Right forelimb (tissue), 1 donor: ENCODE results near the gene IFNAR1.
"Not testable (repeated sequence)": the region's sequence is repeated elsewhere in the genome, so short reads cannot be mapped to it uniquely, and the experiment has no call there.

Experiments
- DNase-seq: peaks from one replicate; pipeline ENCODE4 v3.0.0-alpha.2; 2018

The IFNAR1 gene

DNA sequence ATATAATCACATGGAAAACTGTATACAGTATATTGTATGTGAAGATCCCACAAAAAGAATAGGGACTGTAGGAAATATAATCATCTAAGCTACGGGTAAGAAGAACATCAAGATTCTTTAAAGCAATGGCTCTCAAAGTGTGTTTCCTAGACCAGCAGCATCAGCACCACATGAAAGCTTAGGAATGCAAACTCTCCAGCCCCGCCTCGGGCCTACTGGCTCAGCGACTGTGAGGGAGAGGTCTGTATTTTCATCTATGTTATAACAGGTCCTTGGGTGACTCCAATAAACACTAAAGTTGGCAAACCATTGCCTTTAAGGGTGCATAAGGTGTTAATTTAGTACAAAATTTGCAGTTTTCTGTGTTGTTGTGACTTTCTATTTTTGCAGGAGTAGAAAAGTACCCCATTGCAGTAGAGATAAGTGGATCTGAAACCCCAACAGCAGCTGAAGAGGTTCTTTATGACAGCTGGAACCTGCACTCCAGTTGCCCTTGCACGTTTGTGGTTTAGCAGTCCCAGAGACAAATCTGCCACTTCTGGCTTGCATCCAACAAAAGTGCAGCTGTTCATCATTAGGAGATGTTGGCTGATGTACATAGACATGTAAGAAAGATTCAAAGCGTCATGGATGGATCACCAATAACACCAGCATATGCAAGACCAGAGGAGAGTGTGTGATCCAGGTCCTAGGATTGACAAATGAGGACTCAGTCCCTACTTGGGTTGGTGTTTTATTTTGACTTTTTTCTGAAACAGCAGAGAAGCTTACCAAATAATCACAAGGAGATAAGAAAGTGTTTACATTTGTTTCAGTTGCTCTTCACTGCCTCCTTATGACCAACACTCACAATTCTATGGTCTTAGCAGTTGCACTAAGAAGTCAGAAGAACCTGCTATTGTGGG lies 15.9 kb upstream of the IFNAR1 start:
- peak; percentile 73 for DNase-seq

DNA sequence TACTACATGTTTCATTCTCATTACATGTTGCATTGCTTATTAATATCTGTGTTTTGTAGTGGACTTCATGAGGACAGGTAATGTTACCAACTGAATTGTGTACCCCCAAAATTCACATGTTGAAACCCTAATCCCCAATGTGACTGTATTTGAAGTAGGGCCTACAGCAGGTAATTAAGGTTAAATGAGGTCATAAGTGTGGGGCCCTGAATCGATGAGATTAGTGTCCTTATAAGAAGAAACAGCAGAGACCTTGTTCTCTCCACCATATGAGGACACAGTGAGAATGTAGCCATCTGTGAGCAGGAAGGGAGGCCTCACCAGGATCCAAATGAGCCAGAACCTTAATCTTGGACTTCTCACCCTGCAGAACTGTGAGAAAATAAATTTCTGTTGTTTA lies 15.0 kb upstream of the IFNAR1 start:
- DNase-seq, result no peak

DNA sequence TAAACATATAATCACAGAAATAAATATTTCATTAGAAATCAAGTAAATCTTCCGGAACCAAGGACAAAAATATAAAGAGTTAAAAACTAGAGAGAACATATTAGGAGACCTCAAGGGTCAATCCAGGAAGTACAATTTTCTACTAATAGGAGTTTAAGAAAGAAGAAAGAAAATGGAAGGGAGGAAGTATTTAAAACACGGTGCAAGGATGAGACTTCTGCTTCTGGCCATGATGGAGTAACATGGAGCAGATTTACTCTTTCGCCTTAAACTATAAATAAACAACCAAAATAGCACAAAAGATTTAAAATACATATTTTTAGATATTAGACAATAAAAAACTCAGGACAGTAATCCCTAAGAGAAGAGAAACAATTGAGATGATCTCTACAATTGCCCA lies 12.6 kb upstream of the IFNAR1 start:
- no peak for DNase-seq

DNA sequence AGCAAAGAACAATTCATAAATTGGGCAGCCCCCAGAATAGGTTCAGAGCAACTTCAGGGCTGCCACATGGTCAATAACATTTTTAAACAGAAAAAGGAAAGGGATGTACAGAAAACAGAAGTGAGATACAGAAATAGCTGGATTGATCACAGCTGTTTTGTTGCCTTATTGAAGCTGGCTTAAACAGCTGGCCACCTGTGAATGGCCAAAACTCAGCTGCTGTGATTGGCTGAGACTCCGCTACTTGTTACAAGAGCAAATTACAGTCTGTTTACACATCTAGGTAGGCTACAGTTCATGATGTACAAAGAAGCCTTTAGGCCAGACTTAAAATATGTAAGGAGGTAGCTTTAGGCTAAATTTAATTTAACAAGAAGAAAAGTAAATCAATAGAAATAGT lies 11.6 kb upstream of the IFNAR1 start:
- no peak for DNase-seq

DNA sequence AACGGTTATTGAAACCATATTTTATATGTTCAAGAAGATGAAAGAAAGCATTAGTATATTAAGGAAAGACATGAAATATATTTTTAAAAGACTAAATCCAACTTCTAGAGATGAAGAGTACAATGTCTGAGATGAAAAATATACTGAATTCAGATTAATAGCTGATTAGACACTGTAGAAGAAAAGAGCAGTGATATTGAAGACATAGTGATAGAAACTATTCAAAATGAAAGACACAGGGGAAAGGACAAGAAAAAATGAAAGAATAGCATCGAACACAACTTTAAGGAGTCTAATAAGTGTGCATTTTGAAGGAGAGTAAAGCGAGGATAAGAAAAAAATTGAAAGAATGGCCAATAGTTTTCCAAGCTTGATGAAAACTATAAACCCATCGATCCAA lies 11.2 kb upstream of the IFNAR1 start:
- DNase-seq, result no peak

DNA sequence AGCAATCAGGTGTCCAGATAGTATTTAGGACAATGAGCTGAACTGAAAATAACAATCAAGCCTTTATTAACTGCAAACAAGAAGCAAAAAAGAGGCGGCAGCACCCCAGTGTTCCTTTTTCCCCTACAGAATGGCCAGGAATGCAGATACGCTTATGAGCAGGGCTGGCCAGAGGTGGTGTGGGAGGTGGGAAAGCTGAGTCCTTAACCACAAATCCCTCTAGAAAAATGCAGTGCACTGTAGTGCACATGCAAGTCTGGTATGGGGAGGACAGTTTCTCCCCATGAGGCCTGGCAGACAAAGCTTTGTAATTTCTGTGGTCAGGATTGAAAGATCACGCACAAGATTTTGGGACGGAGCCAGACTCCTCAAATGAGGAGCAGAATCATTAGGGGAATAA lies 10.7 kb upstream of the IFNAR1 start:
- DNase-seq, result no peak

DNA sequence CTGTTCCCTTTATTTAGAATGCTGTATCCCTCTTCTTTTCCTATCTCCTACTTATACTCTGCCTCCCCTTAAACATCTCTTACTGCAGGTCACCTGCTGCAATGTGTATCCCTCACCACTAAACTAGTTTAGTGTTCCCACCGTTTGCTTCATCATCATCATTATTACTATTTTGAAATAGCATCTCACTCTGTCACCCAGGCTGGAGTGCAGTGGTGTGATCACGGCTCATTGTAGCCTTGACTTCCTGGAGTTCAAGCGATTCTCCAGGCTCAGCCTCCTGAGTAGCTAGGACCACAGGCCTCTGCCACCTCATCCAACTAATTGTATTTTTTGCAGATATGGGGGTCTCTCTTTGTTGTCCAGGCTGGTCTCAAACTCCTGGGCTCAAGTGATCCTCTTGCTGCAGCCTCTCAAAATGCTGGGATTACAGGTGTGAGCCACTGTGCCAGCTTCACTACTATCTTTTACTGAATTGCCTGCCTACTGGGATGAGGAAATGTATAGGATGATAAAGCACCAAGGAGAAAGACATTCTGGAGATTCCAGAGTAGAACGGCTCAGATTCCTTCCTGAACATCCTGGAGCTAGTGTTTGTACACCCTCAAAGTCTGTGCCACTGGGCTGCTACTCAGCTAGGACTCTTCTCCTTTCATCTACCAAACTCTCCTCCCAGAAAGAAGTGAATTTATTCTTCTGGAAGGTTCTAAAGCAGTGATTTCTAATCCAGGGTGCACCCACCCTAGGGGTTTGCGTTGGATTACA lies 8.6 kb upstream of the IFNAR1 start:
- DNase-seq, result no peak

DNA sequence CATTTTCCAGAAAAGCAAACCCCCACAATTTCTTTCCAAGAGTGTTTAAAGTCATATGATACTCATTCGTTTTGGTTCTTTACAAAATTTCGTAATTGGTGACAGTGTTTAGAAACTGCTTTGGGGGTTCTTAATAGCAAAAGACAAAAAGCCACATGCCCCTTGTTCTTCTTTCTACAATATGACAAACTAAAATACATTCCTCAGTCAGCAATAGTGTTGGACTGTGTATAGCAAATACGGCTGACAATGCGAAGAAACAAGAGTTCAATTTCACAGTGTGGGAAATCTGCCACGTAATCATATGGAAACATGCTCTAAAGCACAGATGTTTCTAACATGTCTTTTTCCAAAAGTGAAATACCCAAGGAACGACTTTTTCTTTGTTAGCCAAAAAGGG lies 7.6 kb upstream of the IFNAR1 start:
- DNase-seq, result no peak

DNA sequence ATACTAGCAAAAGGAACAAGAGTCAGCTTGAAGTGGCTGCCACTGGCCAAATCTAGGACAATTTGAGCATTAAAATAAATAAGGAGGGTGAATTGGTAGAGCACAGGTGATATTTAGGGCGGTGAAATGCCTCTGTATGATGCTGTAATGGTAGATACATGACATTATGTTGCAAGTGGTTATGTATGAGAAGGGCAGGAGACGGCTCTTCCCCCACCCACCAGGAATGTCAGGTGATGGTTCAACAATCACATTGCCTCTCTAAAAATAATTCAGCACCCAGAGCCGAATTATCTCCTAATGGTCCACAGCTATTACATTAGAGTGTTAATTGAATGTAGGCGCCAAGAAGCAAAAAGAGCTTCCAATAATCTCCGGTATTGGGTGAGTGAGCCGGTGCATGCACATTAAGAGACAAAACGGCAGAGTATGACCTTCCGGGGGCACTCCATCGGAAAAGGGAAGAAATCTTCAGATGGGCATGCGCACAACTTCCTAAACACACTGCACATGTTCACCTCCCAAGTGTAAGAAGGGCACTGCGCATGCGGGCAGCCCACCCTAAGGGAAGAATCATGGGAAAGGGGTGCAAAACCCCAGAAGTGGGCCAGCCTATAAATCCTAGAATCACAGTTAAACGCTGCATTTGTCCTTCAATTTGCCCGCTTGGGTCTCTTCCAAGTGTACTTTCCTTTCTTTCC lies 6.8 kb upstream of the IFNAR1 start:
- DNase-seq, result no peak

DNA sequence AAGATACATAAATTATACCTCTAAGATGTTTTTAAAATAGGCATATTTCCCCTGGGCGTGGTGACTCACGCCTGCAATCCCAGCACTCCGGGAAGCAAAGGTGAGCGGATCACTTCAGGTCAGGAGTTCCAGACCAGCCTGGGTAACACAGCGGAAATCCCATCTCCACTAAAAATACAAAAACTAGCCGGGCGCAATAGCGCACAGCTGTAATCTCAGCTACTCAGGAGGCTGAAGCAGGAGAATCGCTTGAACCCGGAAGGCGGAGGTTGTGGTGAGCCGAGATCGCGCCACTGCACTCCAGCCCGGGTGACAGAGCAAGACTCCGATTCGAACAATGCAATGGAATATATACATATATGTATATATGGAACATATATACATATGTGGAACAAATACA lies 3.8 kb upstream of the IFNAR1 start:
- DNase-seq, result not testable (repeated sequence)

DNA sequence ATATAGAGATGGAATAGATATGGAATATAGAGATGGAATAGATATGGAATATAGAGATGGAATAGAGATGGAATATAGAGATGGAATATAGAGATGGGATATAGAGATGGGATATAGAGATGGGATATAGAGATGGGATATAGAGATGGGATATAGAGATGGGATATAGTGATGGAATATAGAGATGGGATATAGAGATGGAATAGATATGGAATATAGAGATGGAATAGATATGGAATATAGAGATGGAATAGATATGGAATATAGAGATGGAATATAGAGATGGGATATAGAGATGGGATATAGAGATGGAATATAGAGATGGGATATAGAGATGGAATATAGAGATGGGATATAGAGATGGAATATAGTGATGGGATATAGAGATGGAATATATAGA lies 1.2 kb upstream of the IFNAR1 start:
- not testable (repeated sequence) for DNase-seq

DNA sequence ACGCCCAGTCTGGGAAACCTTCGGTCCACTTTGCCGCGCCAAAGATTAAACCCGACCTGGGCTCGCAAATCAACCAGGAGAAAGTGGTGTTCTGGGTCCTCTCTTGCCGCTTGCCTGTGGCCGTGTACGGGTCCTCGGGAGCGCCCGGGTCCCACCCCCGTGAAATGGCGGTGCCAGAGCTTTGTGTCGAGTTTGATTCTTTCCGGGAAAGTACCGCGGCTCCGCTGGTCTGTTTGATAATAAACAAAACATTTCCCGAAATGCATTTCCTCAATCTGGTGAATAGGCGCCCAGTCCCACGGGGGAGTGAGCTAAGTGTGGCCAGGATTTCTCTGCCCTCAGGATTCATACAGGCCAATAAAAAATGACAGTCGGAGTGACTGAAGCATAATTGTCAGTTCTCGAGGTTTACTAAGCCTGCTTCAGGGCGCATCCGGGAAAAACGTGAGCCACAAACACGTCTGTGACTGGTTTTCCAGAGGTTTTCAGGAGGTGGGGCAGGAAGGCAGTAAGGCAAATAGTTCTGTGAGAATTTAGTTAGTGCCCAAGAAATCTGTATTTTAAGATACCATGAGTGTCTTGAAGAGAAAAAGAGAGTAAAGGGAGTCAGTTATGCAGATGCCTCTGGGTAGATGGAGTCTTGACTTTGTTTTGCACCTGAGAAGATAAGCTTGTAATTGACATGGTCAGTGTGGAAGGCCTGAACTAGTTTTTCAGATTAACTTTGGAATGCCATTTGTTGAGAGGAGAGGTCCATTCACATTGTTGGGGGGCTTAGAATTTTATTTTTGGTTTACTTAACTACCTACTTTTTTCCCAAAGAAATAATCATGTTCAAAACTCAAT lies 675 bp downstream of the IFNAR1 start:
- DNase-seq, result peak; percentile 76

DNA sequence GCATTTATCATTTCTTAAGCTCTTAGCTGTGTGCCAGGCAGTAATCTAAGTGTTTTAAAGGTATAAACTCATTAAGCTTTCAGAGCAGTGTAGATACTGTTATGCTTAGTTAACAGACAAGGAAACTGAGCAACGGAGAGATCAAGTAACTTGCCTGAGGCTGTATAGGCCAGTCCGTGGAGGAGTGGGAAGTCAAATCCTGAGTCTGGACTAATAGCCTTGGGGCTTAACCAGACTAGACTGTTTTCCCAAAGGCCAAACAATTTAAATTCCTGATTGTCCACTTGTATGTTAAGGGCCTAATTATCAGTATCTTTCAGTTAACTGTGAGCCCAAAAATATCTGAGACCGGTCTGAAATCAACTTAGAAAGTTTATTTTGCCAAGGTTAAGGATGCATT lies 2.6 kb downstream of the IFNAR1 start:
- no peak for DNase-seq

DNA sequence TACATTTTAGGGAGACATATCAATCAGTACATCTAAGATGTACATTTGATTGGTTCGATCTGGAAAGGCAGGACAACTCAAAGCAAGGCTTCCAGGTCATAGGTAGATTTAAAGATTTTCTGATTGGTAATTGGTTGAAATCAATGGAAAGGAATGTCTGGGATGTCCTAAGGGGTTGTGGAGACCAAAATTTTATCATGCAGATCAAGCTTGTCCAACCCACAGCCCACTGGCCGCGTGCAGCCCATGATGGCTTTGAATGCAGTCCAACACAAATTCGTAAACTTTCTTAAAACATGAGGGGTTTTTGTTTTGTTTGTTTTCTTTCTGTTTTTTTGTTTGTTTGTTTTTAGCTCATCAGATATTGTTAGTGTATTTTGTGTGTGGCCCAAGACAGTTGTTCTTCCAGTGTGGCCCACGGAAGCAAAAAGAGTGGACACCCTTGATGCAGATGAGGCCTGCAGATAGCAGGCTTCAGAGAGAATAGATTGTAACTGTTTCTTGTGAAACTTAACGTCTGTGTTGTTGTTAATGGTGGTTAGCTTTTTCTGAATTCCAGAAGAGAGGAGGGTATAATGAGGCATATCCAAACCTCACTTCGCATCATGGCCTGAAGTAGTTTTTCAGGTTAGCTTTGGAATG lies 3.1 kb downstream of the IFNAR1 start:
- no peak for DNase-seq

DNA sequence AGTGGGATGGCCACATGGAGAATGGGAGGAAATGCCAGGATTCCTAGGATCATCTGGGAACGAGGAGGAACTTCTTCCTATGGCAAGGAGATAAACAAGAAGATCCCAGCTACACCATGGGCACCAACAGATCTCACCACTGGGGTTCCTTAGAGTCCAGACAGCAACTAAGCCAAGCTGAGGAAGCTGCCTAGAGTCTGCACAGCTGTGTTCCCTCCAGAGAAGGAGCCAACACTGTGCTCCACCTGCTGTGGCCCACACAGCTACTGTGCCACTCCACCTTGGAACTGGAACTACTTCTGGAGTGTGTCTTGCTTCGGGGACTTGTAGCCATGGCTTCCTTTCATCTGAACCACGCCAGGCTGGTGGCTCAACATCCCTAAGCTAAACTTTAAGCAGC lies 6.0 kb downstream of the IFNAR1 start:
- no peak for DNase-seq

DNA sequence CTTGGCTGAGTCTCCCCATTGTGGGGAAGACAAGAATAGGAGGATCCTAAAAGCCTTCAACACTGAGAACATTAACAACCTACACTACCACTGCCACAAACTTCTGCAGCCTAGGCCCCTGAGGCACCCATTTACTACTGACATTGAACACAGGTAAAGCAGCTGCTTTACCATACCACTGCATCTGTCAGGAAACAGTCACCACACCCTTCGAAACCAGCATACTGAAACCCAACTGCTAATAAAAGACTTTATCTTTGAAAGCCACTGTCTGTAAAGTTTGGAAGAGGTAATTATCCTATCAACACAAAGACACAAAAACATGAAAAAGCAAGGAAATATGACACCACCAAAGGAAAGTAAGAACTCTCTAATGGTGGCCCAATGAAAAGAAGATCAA lies 7.4 kb downstream of the IFNAR1 start:
- DNase-seq, result no peak

DNA sequence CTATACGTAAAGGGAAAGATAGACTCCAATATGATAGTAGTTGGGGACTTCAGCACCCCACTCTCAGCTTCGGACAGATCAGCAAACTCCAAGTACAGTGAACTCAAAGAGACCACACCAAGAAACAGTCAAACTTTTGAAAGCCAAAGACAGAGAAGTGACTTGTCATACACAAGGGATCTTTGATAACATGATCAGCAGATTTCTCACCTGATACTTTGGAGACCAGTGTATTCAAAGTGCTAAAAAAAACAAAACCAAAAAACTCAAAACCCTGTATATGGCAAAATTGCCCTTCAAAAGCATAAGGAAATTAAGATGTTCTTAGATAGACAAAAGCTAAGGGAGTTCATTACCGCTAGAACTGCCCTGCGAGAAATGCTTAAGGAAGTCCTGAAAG lies 9.4 kb downstream of the IFNAR1 start:
- DNase-seq, result no peak

DNA sequence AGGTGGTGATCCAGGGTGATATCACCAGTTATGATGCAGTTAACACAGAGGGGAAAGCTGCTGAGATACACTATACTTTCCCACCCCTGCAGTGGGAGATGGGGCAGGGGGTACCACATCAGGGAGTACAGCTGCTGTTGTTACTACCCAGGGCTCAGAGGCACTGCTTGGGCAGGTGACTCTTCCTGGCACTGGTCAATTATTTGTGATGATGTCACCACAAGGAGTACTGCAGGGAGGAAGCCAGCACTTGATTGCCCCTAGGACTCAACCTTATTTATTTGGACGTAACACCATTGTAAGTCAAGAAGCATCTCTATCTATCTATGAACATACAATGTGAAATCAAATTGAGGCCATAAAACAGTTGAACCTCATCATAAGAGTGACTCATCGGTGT lies 10.1 kb downstream of the IFNAR1 start:
- no peak for DNase-seq

DNA sequence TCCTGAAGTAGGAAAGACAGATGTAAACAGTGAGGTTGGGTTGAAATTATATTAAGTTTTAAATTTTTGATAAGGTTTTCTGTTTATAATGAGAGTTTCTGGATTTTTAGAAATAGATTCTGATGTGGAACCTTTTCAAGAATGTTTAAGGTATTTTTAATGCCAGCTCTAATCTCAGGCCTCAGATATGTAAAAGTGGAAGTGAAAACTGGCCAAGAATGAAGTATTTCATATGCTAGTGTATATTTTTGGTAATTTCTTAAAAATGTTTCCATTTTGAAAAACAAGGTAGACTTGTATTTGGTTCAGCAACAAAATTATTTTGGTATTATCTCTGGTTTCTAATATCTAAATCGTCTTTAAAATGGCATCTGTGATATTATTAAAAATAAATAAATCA lies 14.4 kb downstream of the IFNAR1 start:
- no peak for DNase-seq

DNA sequence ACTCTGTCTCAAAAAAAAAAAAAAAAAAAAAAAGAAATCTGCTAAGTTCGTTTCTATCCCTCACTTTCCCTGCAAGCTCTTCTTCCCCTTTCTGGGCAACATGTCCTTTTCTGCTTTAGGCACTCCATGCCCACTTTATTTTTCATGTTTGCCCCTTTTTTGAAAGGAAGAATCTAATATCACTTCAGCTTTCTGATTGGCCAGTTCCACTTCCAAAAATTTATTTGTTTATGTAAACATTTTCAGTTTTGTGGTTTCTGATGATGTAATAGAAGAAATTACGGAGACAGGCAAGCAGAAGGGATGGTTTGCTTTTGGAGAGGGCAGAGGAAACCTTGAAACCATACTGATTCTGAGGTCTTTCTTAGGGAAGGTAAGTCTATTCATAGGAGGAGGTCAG lies 15.1 kb downstream of the IFNAR1 start:
- no peak for DNase-seq

DNA sequence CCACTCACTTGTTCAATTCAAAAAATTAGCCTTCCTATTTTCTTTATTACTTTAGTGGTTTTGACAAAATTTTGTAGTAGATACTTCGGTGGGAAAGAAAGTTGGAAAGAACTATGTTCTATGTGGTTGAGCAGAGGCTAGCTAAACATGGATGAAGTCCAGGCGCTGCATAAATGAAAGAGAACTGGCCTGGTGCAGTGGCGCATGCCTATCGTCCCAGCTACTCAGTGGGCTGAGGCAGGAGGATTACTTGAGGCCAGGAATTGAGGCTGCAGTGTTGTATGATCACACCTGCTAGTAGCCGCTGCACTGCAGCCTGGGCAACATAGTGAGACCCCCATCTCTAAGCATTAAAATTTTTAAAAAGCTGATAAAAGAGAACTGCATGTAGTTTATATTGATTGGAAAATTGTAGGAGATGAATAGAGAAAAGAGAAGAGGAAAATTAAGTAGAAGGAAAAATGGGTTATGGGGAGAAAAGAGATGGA lies 21.0 kb downstream of the IFNAR1 start:
- no peak for DNase-seq

DNA sequence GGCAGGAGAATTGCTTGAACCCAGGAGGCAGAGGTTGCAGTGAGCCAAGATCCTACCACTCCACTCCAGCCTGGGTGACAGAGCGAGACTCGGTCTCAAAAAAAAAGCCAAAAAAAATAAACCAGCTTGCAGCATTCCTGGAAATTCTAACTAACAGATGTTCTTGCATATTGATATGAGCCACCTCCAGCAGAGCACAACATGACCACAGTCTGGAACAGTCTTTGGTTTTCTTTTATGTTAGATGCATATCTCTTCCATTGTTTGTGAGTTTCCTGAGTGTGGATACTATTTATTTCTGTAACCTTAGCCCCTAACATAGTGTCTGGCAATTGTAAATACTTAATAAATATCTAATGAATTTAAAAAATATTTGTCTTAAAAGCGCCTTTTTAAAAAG lies 23.9 kb downstream of the IFNAR1 start:
- no peak for DNase-seq
